ENCODE measurements around the gene SON.
"Not testable (repeated sequence)": the region's sequence is repeated elsewhere in the genome, so short reads cannot be mapped to it uniquely, and the experiment has no call there.

Gene SON

GRCh38 chr21:33608559-33608958, 65.7 kb downstream of the SON start:
- DNase-seq (ENCODE audit: low read depth, low spot score): no peak
- TF ChIP-seq YY1 (IDR thresholded peaks at IDR 0.05; ENCODE audit: insufficient read depth, insufficient read length) (no peak), ZNF274 (IDR thresholded peaks at IDR 0.05; ENCODE audit: low read depth, low read length) (no peak), SUZ12 (IDR thresholded peaks at IDR 0.05; ENCODE audit: extremely low read depth, insufficient read depth, insufficient read length) (no peak)
- H3K9me3 ChIP-seq (ENCODE audit: insufficient read depth, low read length): no peaks in the 10 kb centered on the region
- no peaks in the 10 kb centered on the region for H3K4me1 ChIP-seq (ENCODE audit: insufficient read depth, insufficient read length)
- no peak overlapping the region for H3K4me3 ChIP-seq (ENCODE audit: insufficient read length, low read depth)
- H3K27me3 ChIP-seq (ENCODE audit: insufficient read depth, insufficient read length): no peaks in the 10 kb centered on the region
- peaks cover 37% of the 10 kb centered on the region for H3K36me3 ChIP-seq (ENCODE audit: insufficient read depth, insufficient read length, low read length)
- no peak overlapping the region for H3K9ac ChIP-seq (ENCODE audit: insufficient read length, low read depth)

DNA sequence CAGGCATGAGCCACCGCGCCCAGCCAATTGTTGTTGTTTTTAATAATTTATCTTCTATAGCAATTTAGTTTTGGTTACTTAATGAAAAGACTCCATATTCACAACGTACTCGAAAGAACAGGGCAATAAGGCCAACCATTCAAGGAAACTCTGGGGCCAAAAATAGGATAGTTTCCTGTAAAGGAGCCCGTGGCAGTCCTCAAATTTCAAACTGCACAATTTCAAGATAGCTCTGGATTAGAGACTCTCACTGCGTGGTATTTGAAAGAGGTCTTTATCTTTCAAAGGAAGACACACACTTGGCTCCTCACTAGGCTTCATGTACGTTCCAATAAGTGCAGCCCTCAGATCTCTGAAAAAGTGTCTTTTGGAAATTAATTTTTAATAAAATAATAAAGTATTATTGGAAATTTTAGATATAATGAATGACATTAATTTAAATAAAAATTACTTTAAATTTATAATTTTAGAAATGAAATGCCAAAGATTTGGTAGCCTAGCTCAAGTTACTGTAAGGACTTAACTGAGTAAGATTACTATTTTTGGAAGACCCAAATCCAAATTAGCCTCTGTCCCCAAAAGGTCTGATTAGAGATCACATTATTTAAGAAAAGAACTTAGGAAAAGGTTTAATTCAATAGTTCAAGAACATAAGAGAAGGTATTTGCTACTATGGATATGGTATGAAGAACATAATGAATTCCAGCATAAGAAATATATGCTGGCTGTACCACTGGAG, 68.3 kb downstream of the SON start:
- TF ChIP-seq ZNF274 (IDR thresholded peaks at IDR 0.05; ENCODE audit: low read depth, low read length) (no peak), YY1 (IDR thresholded peaks at IDR 0.05; ENCODE audit: insufficient read depth, insufficient read length) (no peak), SUZ12 (IDR thresholded peaks at IDR 0.05; ENCODE audit: extremely low read depth, insufficient read depth, insufficient read length) (no peak)
- Histone ChIP-seq H3K9me3 (ENCODE audit: insufficient read depth, low read length) (no peaks in the 10 kb centered on the region), H3K4me1 (ENCODE audit: insufficient read depth, insufficient read length) (no peaks in the 10 kb centered on the region), H3K4me3 (ENCODE audit: insufficient read length, low read depth) (no peak overlapping the region), H3K27me3 (ENCODE audit: insufficient read depth, insufficient read length) (no peaks in the 10 kb centered on the region), H3K36me3 (ENCODE audit: insufficient read depth, insufficient read length, low read length) (peaks cover 42% of the 10 kb centered on the region), H3K9ac (ENCODE audit: insufficient read length, low read depth) (no peak overlapping the region)
- DNase-seq (ENCODE audit: low read depth, low spot score): no peak

- peaks cover 54% of the 10 kb centered on the region for H3K36me3 ChIP-seq (ENCODE audit: insufficient read depth, insufficient read length, low read length)
Measured at GRCh38 chr21:33617565-33617964, 74.7 kb downstream of the SON start.

DNA sequence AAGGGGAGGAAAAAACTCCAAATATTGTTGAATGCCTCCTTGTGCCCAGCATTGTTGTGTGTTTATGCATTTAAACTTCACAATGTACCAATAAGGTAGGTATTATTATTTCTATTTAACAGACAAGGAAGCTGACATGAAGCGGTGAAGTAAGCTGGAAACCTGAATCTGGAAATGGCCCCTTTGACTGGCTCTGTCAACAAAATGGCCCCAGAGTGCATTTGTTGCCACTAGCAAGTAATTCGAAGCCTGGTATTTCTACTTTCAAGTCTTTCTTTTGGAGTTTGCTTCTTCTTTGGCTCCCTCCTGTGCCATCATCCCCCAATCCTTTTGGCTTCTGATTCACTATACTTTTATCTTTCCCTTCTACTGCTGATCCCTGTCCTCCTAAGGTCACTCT, 75.6 kb downstream of the SON start:
- no peaks in the 10 kb centered on the region for H3K27me3 ChIP-seq (ENCODE audit: insufficient read depth, insufficient read length)
- DNase-seq (ENCODE audit: low read depth, low spot score): no peak
- no peak overlapping the region for H3K9ac ChIP-seq (ENCODE audit: insufficient read length, low read depth)
- peaks cover 49% of the 10 kb centered on the region for H3K36me3 ChIP-seq (ENCODE audit: insufficient read depth, insufficient read length, low read length)
- no peaks in the 10 kb centered on the region for H3K9me3 ChIP-seq (ENCODE audit: insufficient read depth, low read length)
- H3K4me1 ChIP-seq (ENCODE audit: insufficient read depth, insufficient read length): peaks cover 4% of the 10 kb centered on the region
- H3K4me3 ChIP-seq (ENCODE audit: insufficient read length, low read depth): no peak overlapping the region
- TF ChIP-seq YY1 (IDR thresholded peaks at IDR 0.05; ENCODE audit: insufficient read depth, insufficient read length) (peak; percentile 80), ZNF274 (IDR thresholded peaks at IDR 0.05; ENCODE audit: low read depth, low read length) (no peak), SUZ12 (IDR thresholded peaks at IDR 0.05; ENCODE audit: extremely low read depth, insufficient read depth, insufficient read length) (no peak)

More at GRCh38 chr21:33617565-33617964, 74.7 kb downstream of the SON start:
- not testable (repeated sequence) for H3K4me1 ChIP-seq (ENCODE audit: insufficient read depth, insufficient read length); H3K27me3 ChIP-seq (ENCODE audit: insufficient read depth, insufficient read length); H3K4me3 ChIP-seq (ENCODE audit: insufficient read length, low read depth); DNase-seq (ENCODE audit: low read depth, low spot score); H3K9me3 ChIP-seq (ENCODE audit: insufficient read depth, low read length); H3K9ac ChIP-seq (ENCODE audit: insufficient read length, low read depth)

- no peak overlapping the region for H3K9ac ChIP-seq (ENCODE audit: insufficient read length, low read depth)
- H3K9me3 ChIP-seq (ENCODE audit: insufficient read depth, low read length): no peaks in the 10 kb centered on the region
- H3K4me3 ChIP-seq (ENCODE audit: insufficient read length, low read depth): no peak overlapping the region
- peaks cover 4% of the 10 kb centered on the region for H3K4me1 ChIP-seq (ENCODE audit: insufficient read depth, insufficient read length)
- no peaks in the 10 kb centered on the region for H3K27me3 ChIP-seq (ENCODE audit: insufficient read depth, insufficient read length)
- DNase-seq (ENCODE audit: low read depth, low spot score): no peak
- no peak for TF ChIP-seq YY1 (IDR thresholded peaks at IDR 0.05; ENCODE audit: insufficient read depth, insufficient read length)
- no peak for TF ChIP-seq SUZ12 (IDR thresholded peaks at IDR 0.05; ENCODE audit: extremely low read depth, insufficient read depth, insufficient read length)
- no peak for TF ChIP-seq ZNF274 (IDR thresholded peaks at IDR 0.05; ENCODE audit: low read depth, low read length)
- peaks cover 52% of the 10 kb centered on the region for H3K36me3 ChIP-seq (ENCODE audit: insufficient read depth, insufficient read length, low read length)
Measured at GRCh38 chr21:33619726-33620125, 76.9 kb downstream of the SON start.

GRCh38 chr21:33622253-33622652, 79.4 kb downstream of the SON start:
- H3K4me3 ChIP-seq (ENCODE audit: insufficient read length, low read depth): no peak overlapping the region
- DNase-seq (ENCODE audit: low read depth, low spot score): no peak
- TF ChIP-seq YY1 (IDR thresholded peaks at IDR 0.05; ENCODE audit: insufficient read depth, insufficient read length) (no peak), SUZ12 (IDR thresholded peaks at IDR 0.05; ENCODE audit: extremely low read depth, insufficient read depth, insufficient read length) (no peak), ZNF274 (IDR thresholded peaks at IDR 0.05; ENCODE audit: low read depth, low read length) (no peak)
- peaks cover 44% of the 10 kb centered on the region for H3K36me3 ChIP-seq (ENCODE audit: insufficient read depth, insufficient read length, low read length)
- no peaks in the 10 kb centered on the region for H3K27me3 ChIP-seq (ENCODE audit: insufficient read depth, insufficient read length)
- peaks cover 4% of the 10 kb centered on the region for H3K4me1 ChIP-seq (ENCODE audit: insufficient read depth, insufficient read length)
- H3K9me3 ChIP-seq (ENCODE audit: insufficient read depth, low read length): no peaks in the 10 kb centered on the region
- no peak overlapping the region for H3K9ac ChIP-seq (ENCODE audit: insufficient read length, low read depth)

DNA sequence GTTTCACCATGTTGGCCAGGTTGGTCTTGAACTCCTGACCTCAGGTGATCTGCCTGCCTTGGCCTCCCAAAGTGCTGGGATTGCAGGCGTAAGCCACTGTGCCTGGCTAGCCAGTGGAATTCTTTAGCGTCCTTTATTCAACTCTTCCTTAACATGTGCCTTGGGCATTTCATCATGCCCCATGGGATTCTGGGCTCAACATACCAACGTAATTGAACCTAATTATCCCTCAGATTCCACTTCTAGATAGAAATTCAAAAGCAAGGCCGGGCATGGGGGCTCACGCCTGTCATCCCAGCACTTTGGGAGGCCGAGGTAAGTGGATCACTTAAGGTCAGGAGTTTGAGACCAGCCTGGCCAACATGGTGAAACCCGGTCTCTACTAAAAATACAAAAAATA, 83.3 kb downstream of the SON start:
- H3K4me1 ChIP-seq (ENCODE audit: insufficient read depth, insufficient read length); H3K27me3 ChIP-seq (ENCODE audit: insufficient read depth, insufficient read length); H3K9ac ChIP-seq (ENCODE audit: insufficient read length, low read depth); DNase-seq (ENCODE audit: low read depth, low spot score); H3K9me3 ChIP-seq (ENCODE audit: insufficient read depth, low read length); H3K4me3 ChIP-seq (ENCODE audit: insufficient read length, low read depth): not testable (repeated sequence)
- peaks cover 44% of the 10 kb centered on the region for H3K36me3 ChIP-seq (ENCODE audit: insufficient read depth, insufficient read length, low read length)
